HEK293 (cell line): ENCODE results near the gene COL25A1.

Experiments used
- CTCF ChIA-PET: fragments of 350-600 bp; formaldehyde crosslinking; extraction: SDS; loops from one replicate; lab custom pipeline; 2021; ENCODE audit warnings: antibody characterized with exemption; lab: Yijun Ruan, JAX
- POLR2A ChIA-PET: fragments of 300-600 bp; formaldehyde crosslinking; extraction: SDS; loops from one replicate; lab custom pipeline; 2020; ENCODE audit warnings: antibody characterized with exemption, inconsistent platforms; lab: Yijun Ruan, JAX
- H3K27ac ChIP-seq: fragments of 200-500 bp; sonication (Bioruptor generic); 2 replicates; pipeline ENCODE4 v1.5.1; 2014; ENCODE audit warnings: low read depth, low read length, control low read depth, inconsistent platforms; ENCODE audit errors: extremely low read depth
- H3K36me3 ChIP-seq, 2 experiments: fragments of 200-500 bp in 1 of 2; sonication (Bioruptor generic) in 1 of 2; 1 replicate in 1 of 2; 2 replicates in 1 of 2; pipeline ENCODE4 v1.5.1; 2014 to 2017; ENCODE audit warnings: inconsistent platforms in 2 of 2, low read length in 2 of 2; ENCODE audit not compliant: control insufficient read depth in 2 of 2, insufficient read depth in 1 of 2
- H3K4me1 ChIP-seq: fragments of 200-500 bp; sonication (Bioruptor generic); 2 replicates; pipeline ENCODE4 v1.5.1; 2014; ENCODE audit warnings: mild to moderate bottlenecking, low read length, inconsistent platforms; ENCODE audit not compliant: control insufficient read depth, insufficient read depth
- H3K4me3 ChIP-seq: 2 replicates; pipeline ENCODE4 v1.5.1; 2011; ENCODE audit warnings: low read depth, mild to moderate bottlenecking, control low read depth, low read length, moderate library complexity
- H3K9me3 ChIP-seq: fragments of 200-500 bp; sonication (Bioruptor generic); 2 replicates; pipeline ENCODE4 v1.5.1; 2014; ENCODE audit warnings: low read depth, low read length, inconsistent platforms; ENCODE audit not compliant: control insufficient read depth, insufficient read depth
- GLI4 ChIP-seq: fragments of 450-650 bp; formaldehyde crosslinking; IDR thresholded peaks from 2 replicates; pipeline ENCODE4 v1.5.1; 2016; ENCODE audit warnings: missing biosample characterization, missing genetic modification characterization
- GLIS1 ChIP-seq: fragments of 450-650 bp; formaldehyde crosslinking; IDR thresholded peaks from 2 replicates; pipeline ENCODE4 v1.5.1; 2016; ENCODE audit warnings: missing biosample characterization, missing genetic modification characterization
- KLF16 ChIP-seq: fragments of 450-650 bp; formaldehyde crosslinking; IDR thresholded peaks from 2 replicates; pipeline ENCODE4 v1.5.1; 2017; ENCODE audit warnings: missing biosample characterization, missing genetic modification characterization
- KLF7 ChIP-seq: fragments of 450-650 bp; formaldehyde crosslinking; IDR thresholded peaks from 2 replicates; pipeline ENCODE4 v1.5.1; 2016; ENCODE audit warnings: missing biosample characterization, missing genetic modification characterization, borderline replicate concordance
- ZBTB17 ChIP-seq: fragments of 450-650 bp; formaldehyde crosslinking; IDR thresholded peaks from 2 replicates; pipeline ENCODE4 v1.5.1; 2016; ENCODE audit warnings: missing biosample characterization, missing genetic modification characterization
- ZNF146 ChIP-seq: fragments of 450-650 bp; formaldehyde crosslinking; IDR thresholded peaks from 2 replicates; pipeline ENCODE4 v1.5.1; 2016; ENCODE audit warnings: missing biosample characterization, missing genetic modification characterization
- ZNF324 ChIP-seq: fragments of 450-650 bp; formaldehyde crosslinking; IDR thresholded peaks from 2 replicates; pipeline ENCODE4 v1.5.1; 2016; ENCODE audit warnings: missing biosample characterization, missing genetic modification characterization
- ZNF362 ChIP-seq: fragments of 450-650 bp; formaldehyde crosslinking; IDR thresholded peaks from 2 replicates; pipeline ENCODE4 v1.5.1; 2016; ENCODE audit warnings: missing biosample characterization, missing genetic modification characterization
- ZNF398 ChIP-seq: fragments of 450-650 bp; formaldehyde crosslinking; IDR thresholded peaks from 2 replicates; pipeline ENCODE4 v1.5.1; 2017; ENCODE audit warnings: missing biosample characterization, missing genetic modification characterization
- ZNF433 ChIP-seq: fragments of 450-650 bp; formaldehyde crosslinking; IDR thresholded peaks from 2 replicates; pipeline ENCODE4 v1.5.1; 2016; ENCODE audit warnings: missing biosample characterization, missing genetic modification characterization, low read depth
- ZNF513 ChIP-seq: fragments of 450-650 bp; IDR thresholded peaks from 2 replicates; pipeline ENCODE4 v1.5.1; 2018; ENCODE audit warnings: missing biosample characterization, missing genetic modification characterization
- ZNF529 ChIP-seq: fragments of 450-650 bp; formaldehyde crosslinking; IDR thresholded peaks from 2 replicates; pipeline ENCODE4 v1.5.1; 2017; ENCODE audit warnings: missing genetic modification characterization, missing biosample characterization; ENCODE audit not compliant: insufficient replicate concordance
- ZNF544 ChIP-seq: fragments of 450-650 bp; formaldehyde crosslinking; IDR thresholded peaks from 2 replicates; pipeline ENCODE4 v1.5.0; 2017; ENCODE audit warnings: missing biosample characterization, missing genetic modification characterization
- ZNF558 ChIP-seq: fragments of 450-650 bp; formaldehyde crosslinking; IDR thresholded peaks from 2 replicates; pipeline ENCODE4 v1.5.1; 2016; ENCODE audit warnings: missing biosample characterization, missing genetic modification characterization
- ZNF596 ChIP-seq: fragments of 450-650 bp; IDR thresholded peaks from 2 replicates; pipeline ENCODE4 v1.5.0; 2018; ENCODE audit warnings: missing biosample characterization, mild to moderate bottlenecking, missing genetic modification characterization, moderate library complexity
- ZNF654 ChIP-seq: fragments of 450-650 bp; formaldehyde crosslinking; IDR thresholded peaks from 2 replicates; pipeline ENCODE4 v1.5.1; 2016; ENCODE audit warnings: low read depth, missing biosample characterization, missing genetic modification characterization
- ZNF660 ChIP-seq: fragments of 450-650 bp; IDR thresholded peaks from 2 replicates; pipeline ENCODE4 v1.5.1; 2018; ENCODE audit warnings: missing biosample characterization, mild to moderate bottlenecking, missing genetic modification characterization
- ZNF677 ChIP-seq: fragments of 450-650 bp; IDR thresholded peaks from 2 replicates; pipeline ENCODE4 v1.5.0; 2018; ENCODE audit warnings: missing biosample characterization, mild to moderate bottlenecking, missing genetic modification characterization, moderate library complexity
- ZNF792 ChIP-seq: fragments of 450-650 bp; formaldehyde crosslinking; IDR thresholded peaks from 2 replicates; pipeline ENCODE4 v1.5.1; 2016; ENCODE audit warnings: missing biosample characterization, missing genetic modification characterization
- ZSCAN23 ChIP-seq: fragments of 450-650 bp; formaldehyde crosslinking; IDR thresholded peaks from 2 replicates; pipeline ENCODE4 v1.5.1; 2016; ENCODE audit warnings: missing biosample characterization, missing genetic modification characterization
- TF ChIP-seq, protein P1 (sequence below): fragments of 450-650 bp; formaldehyde crosslinking; IDR thresholded peaks from 2 replicates; pipeline ENCODE4 v1.5.1; 2016; ENCODE audit warnings: missing biosample characterization, missing genetic modification characterization, low read depth

The COL25A1 gene

GRCh38 chr4:109350121-109350520, 47.7 kb upstream of the COL25A1 start:
- Histone ChIP-seq H3K36me3 (no peaks in the 10 kb centered on the region), H3K9me3 (no peaks in the 10 kb centered on the region), H3K27ac (no peak overlapping the region), H3K4me1 (no peaks in the 10 kb centered on the region), H3K4me3 (no peak overlapping the region)
- TF ChIP-seq ZNF398 (tag by site-specific recombination), result no peak
- TF ChIP-seq ZNF792 (tag by site-specific recombination), result no peak
- ChIA-PET POLR2A (no interaction called here), CTCF (no interaction called here)

DNA sequence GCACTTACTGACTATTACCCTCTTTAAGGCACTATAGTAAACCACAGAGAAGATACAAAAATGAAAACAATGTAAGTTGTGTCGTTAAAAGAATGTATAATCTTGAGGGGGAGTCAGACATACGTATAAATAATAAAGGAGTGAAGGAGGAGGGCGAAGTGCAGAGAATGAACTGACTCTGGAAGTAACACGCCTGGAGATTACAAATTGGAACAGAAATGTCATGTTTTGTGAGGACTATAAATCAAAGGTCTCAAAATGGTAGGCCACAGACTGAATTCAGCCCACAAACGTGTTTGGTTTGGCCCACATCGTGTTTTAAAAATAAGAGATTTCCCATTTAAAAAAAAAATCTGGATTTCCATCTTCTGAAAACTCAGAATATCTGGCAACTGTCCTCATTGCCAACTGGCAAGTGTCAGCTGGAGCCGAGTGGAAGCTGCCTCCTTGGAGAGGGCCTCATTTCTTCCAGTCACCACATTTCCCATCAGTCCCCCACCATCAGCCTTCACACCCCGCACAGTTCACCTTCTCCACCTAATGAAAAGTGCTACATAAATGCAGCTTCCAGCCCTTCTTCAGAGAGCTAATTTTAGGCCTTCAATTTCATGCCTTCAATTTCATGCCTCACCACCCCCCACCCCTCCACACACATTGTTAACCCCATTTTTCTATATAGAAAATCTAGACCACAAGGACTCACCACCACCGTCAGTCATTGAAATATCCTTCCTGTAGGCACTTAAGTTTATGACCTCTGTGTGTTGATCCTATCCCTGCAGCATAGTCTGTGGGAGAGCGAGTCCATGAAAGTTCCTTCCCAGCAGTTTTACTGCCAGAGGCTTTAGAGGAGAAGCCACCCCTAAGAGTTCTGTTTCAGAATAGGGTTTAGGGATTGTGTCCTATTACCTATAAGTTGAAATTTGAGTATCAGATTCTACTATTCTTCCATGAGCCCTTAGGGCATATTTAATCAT, 32.0 kb upstream of the COL25A1 start:
- no peak overlapping the region for H3K4me3 ChIP-seq
- TF ChIP-seq GLI4 (tag by site-specific recombination), result no peak
- TF ChIP-seq ZNF529, result no peak
- TF ChIP-seq, protein P1, sequence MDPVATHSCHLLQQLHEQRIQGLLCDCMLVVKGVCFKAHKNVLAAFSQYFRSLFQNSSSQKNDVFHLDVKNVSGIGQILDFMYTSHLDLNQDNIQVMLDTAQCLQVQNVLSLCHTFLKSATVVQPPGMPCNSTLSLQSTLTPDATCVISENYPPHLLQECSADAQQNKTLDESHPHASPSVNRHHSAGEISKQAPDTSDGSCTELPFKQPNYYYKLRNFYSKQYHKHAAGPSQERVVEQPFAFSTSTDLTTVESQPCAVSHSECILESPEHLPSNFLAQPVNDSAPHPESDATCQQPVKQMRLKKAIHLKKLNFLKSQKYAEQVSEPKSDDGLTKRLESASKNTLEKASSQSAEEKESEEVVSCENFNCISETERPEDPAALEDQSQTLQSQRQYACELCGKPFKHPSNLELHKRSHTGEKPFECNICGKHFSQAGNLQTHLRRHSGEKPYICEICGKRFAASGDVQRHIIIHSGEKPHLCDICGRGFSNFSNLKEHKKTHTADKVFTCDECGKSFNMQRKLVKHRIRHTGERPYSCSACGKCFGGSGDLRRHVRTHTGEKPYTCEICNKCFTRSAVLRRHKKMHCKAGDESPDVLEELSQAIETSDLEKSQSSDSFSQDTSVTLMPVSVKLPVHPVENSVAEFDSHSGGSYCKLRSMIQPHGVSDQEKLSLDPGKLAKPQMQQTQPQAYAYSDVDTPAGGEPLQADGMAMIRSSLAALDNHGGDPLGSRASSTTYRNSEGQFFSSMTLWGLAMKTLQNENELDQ, result no peak
- TF ChIP-seq ZNF433, result no peak
- no peak for TF ChIP-seq ZNF544 (tag by site-specific recombination)
- TF ChIP-seq GLIS1 (tag by site-specific recombination), result peak; percentile 54
- no peak for TF ChIP-seq ZNF596
- no peaks in the 10 kb centered on the region for H3K36me3 ChIP-seq
- H3K27ac ChIP-seq, result no peak overlapping the region
- ChIA-PET CTCF (no interaction called here), POLR2A (no interaction called here)
- H3K4me1 ChIP-seq, result no peaks in the 10 kb centered on the region
- H3K9me3 ChIP-seq, result no peaks in the 10 kb centered on the region

- no peaks in the 10 kb centered on the region for H3K9me3 ChIP-seq
- ChIA-PET POLR2A (no interaction called here), CTCF (interaction anchor here (0.6 to 0.9 kb wide), 2 partner anchors 40 to 100 kb away, joined by 3 to 4 read pairs; no protein-coding TSS in a partner anchor)
- H3K4me3 ChIP-seq, result no peak overlapping the region
- no peaks in the 10 kb centered on the region for H3K36me3 ChIP-seq
- no peak overlapping the region for H3K27ac ChIP-seq
- TF ChIP-seq ZNF654 (tag by site-specific recombination) (0 out of 2 replicates have a peak, but pooled peaks have one; percentile 11), KLF7 (tag by site-specific recombination) (no peak), ZNF558 (tag by site-specific recombination) (no peak), ZNF677 (no peak)
- no peaks in the 10 kb centered on the region for H3K4me1 ChIP-seq
Observed at GRCh38 chr4:109332926-109333464, 30.5 kb upstream of the COL25A1 start.

GRCh38 chr4:109327641-109328040, 25.2 kb upstream of the COL25A1 start:
- Histone ChIP-seq H3K27ac (no peak overlapping the region), H3K36me3 (no peaks in the 10 kb centered on the region), H3K4me3 (no peak overlapping the region), H3K4me1 (no peaks in the 10 kb centered on the region), H3K9me3 (no peaks in the 10 kb centered on the region)
- ChIA-PET POLR2A (no interaction called here), CTCF (no interaction called here)
- TF ChIP-seq ZNF513 (no peak), ZBTB17 (tag by site-specific recombination) (no peak), ZSCAN23 (tag by site-specific recombination) (no peak), ZNF362 (tag by site-specific recombination) (no peak), ZNF146 (no peak), ZNF660 (tag by site-specific recombination) (no peak), ZNF324 (tag by site-specific recombination) (no peak), KLF16 (tag by site-specific recombination) (no peak)
